SK-N-SH treated with all-trans-retinoic acid at 6 μM for 48 hours (cell line): ENCODE results near the gene CCT7.

Experiments
- ATAC-seq: fragments of 200-7000 bp; cut with Tn5 transposase; 3 replicates; pipeline ENCODE4 v1.9.1; 2020; ENCODE audit warnings: mild to moderate bottlenecking, moderate library complexity
- ARNTL ChIP-seq: fragments of 450-650 bp; formaldehyde crosslinking; IDR thresholded peaks from 2 replicates; pipeline ENCODE4 v1.5.0; 2020; ENCODE audit warnings: low read depth, mild to moderate bottlenecking, moderate library complexity, borderline replicate concordance
- BACH2 ChIP-seq: fragments of 250-450 bp; sonication (Bioruptor Pico); IDR thresholded peaks from 2 replicates; pipeline ENCODE4 v1.9.0; 2021; ENCODE audit warnings: mild to moderate bottlenecking, borderline replicate concordance
- CSDC2 ChIP-seq: fragments of 250-450 bp; sonication (Bioruptor Pico); IDR thresholded peaks from 2 replicates; pipeline ENCODE4 v1.5.0; 2020; ENCODE audit warnings: mild to moderate bottlenecking, moderate library complexity
- ESRRG ChIP-seq: fragments of 250-450 bp; sonication (Bioruptor Pico); IDR thresholded peaks from 2 replicates; pipeline ENCODE4 v1.6.1; 2021; ENCODE audit warnings: mild to moderate bottlenecking
- GLIS3 ChIP-seq: fragments of 250-450 bp; sonication (Bioruptor Pico); IDR thresholded peaks from 2 replicates; pipeline ENCODE4 v1.5.0; 2020; ENCODE audit warnings: mild to moderate bottlenecking, moderate library complexity
- OSR1 ChIP-seq: fragments of 250-450 bp; sonication (Bioruptor Pico); IDR thresholded peaks from 2 replicates; pipeline ENCODE4 v1.8.0; 2022; ENCODE audit warnings: moderate library complexity, mild to moderate bottlenecking, inconsistent platforms
- PPARA ChIP-seq: fragments of 250-450 bp; sonication (Bioruptor Pico); IDR thresholded peaks from 2 replicates; pipeline ENCODE4 v1.5.0; 2020; ENCODE audit warnings: mild to moderate bottlenecking, borderline replicate concordance
- RARB ChIP-seq: fragments of 250-450 bp; sonication (Bioruptor Pico); IDR thresholded peaks from 2 replicates; pipeline ENCODE4 v1.8.0; 2021; ENCODE audit warnings: mild to moderate bottlenecking, moderate library complexity
- SNAI2 ChIP-seq: fragments of 250-450 bp; sonication (Bioruptor Pico); IDR thresholded peaks from 2 replicates; pipeline ENCODE4 v1.5.0; 2020; ENCODE audit warnings: mild to moderate bottlenecking, moderate library complexity
- TCF4 ChIP-seq: fragments of 250-450 bp; sonication (Bioruptor Pico); IDR thresholded peaks from 2 replicates; pipeline ENCODE4 v1.8.0; 2021; ENCODE audit warnings: mild to moderate bottlenecking, moderate library complexity, borderline replicate concordance
- TOX ChIP-seq: fragments of 250-450 bp; sonication (Bioruptor Pico); IDR thresholded peaks from 2 replicates; pipeline ENCODE4 v1.8.0; 2021; ENCODE audit warnings: mild to moderate bottlenecking, moderate library complexity, borderline replicate concordance
- ZC3H10 ChIP-seq: fragments of 250-450 bp; sonication (Bioruptor Pico); IDR thresholded peaks from 2 replicates; pipeline ENCODE4 v1.5.1; 2021; ENCODE audit warnings: mild to moderate bottlenecking, moderate library complexity
- ZFP3 ChIP-seq: fragments of 250-450 bp; sonication (Bioruptor Pico); IDR thresholded peaks from 2 replicates; pipeline ENCODE4 v1.5.0; 2020; ENCODE audit warnings: mild to moderate bottlenecking, moderate library complexity
- ZFP30 ChIP-seq: fragments of 450-650 bp; formaldehyde crosslinking; IDR thresholded peaks from 2 replicates; pipeline ENCODE4 v1.5.0; 2022; ENCODE audit warnings: mild to moderate bottlenecking, moderate library complexity
- ZNF565 ChIP-seq: fragments of 450-650 bp; formaldehyde crosslinking; conservative IDR thresholded peaks from 2 replicates; pipeline ENCODE4 v1.5.0; 2020; ENCODE audit warnings: low read depth, mild to moderate bottlenecking, moderate library complexity
- ZNF70 ChIP-seq: fragments of 450-650 bp; formaldehyde crosslinking; IDR thresholded peaks from 2 replicates; pipeline ENCODE4 v1.5.0; 2020; ENCODE audit warnings: mild to moderate bottlenecking, moderate library complexity
- ZNF8 ChIP-seq: fragments of 450-650 bp; formaldehyde crosslinking; IDR thresholded peaks from 2 replicates; pipeline ENCODE4 v1.5.0; 2020; ENCODE audit warnings: mild to moderate bottlenecking, moderate library complexity
- TF ChIP-seq, protein P1 (sequence below): fragments of 250-450 bp; sonication (Bioruptor Pico); IDR thresholded peaks from 2 replicates; pipeline ENCODE4 v1.8.0; 2020; ENCODE audit warnings: mild to moderate bottlenecking, moderate library complexity, borderline replicate concordance
- TF ChIP-seq, protein P2 (sequence below): fragments of 250-450 bp; sonication (Bioruptor Pico); IDR thresholded peaks from 2 replicates; pipeline ENCODE4 v1.8.0; 2021; ENCODE audit warnings: low read depth, mild to moderate bottlenecking, moderate library complexity, borderline replicate concordance
- TF ChIP-seq, protein P3 (sequence below): fragments of 250-450 bp; sonication (Bioruptor Pico); IDR thresholded peaks from 2 replicates; pipeline ENCODE4 v1.5.1; 2021; ENCODE audit warnings: mild to moderate bottlenecking, moderate library complexity

CCT7 gene

DNA sequence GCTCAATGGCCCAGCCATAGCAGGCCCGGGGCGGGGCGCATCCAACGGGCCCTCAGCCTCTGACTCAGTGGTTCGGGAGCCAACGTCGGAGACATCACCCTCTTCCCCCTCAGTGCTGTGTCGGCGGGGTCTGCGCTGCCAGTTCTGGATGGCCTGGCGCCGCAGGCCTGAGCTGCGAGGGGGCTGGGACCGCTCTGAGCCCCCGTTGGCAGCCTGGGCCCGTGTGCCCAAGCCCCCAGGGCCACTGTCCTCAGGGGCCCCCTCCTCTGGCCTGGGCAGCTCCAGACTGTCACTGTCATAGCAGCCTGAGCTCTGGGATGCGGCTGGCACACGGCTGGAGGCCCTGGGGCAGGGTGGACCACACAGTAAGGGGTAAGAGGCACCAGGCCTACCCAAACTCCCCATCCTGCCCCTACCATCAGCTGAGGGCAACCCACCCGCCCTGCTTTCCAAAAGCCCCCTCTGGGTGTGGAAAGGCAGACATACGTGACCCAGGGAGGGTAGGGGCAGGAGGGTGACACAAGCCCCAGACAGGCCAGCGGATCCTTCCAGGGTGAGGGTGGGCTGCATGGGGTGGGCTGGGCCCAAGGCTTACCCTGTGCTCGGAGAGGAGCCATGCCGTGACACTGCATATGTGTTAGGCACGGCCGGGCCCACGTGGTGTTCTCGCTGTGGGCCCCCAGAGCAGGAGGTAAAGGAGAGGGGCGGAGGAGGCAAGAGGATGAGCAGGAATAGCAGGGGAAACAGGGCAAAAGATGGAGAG is 31.4 kb downstream of the CCT7 start:
- TF ChIP-seq, protein P1, sequence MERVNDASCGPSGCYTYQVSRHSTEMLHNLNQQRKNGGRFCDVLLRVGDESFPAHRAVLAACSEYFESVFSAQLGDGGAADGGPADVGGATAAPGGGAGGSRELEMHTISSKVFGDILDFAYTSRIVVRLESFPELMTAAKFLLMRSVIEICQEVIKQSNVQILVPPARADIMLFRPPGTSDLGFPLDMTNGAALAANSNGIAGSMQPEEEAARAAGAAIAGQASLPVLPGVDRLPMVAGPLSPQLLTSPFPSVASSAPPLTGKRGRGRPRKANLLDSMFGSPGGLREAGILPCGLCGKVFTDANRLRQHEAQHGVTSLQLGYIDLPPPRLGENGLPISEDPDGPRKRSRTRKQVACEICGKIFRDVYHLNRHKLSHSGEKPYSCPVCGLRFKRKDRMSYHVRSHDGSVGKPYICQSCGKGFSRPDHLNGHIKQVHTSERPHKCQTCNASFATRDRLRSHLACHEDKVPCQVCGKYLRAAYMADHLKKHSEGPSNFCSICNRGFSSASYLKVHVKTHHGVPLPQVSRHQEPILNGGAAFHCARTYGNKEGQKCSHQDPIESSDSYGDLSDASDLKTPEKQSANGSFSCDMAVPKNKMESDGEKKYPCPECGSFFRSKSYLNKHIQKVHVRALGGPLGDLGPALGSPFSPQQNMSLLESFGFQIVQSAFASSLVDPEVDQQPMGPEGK (CRISPR knock-in tag) = no peak
- TF ChIP-seq ZC3H10 (CRISPR knock-in tag) = no peak
- TF ChIP-seq RARB = no peak
- TF ChIP-seq ZNF70 = no peak
- TF ChIP-seq TCF4 (CRISPR knock-in tag) = no peak
- no peak for TF ChIP-seq ARNTL (CRISPR knock-in tag)
- TF ChIP-seq ESRRG (CRISPR knock-in tag) = no peak
- no peak for TF ChIP-seq ZFP30 (CRISPR knock-in tag)
- no peak for TF ChIP-seq PPARA (CRISPR knock-in tag)
- no peak for TF ChIP-seq OSR1 (CRISPR knock-in tag)
- no peak for TF ChIP-seq GLIS3 (CRISPR knock-in tag)
- TF ChIP-seq, protein P2, sequence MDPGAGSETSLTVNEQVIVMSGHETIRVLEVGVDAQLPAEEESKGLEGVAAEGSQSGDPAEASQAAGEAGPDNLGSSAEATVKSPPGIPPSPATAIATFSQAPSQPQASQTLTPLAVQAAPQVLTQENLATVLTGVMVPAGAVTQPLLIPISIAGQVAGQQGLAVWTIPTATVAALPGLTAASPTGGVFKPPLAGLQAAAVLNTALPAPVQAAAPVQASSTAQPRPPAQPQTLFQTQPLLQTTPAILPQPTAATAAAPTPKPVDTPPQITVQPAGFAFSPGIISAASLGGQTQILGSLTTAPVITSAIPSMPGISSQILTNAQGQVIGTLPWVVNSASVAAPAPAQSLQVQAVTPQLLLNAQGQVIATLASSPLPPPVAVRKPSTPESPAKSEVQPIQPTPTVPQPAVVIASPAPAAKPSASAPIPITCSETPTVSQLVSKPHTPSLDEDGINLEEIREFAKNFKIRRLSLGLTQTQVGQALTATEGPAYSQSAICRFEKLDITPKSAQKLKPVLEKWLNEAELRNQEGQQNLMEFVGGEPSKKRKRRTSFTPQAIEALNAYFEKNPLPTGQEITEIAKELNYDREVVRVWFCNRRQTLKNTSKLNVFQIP = no peak
- TF ChIP-seq CSDC2 = no peak
- TF ChIP-seq SNAI2 (CRISPR knock-in tag) = no peak
- TF ChIP-seq ZFP3 (CRISPR knock-in tag) = no peak
- no peak for TF ChIP-seq TOX (CRISPR knock-in tag)
- TF ChIP-seq, all 23 proteins: peak for 0
- no peak for ATAC-seq

DNA sequence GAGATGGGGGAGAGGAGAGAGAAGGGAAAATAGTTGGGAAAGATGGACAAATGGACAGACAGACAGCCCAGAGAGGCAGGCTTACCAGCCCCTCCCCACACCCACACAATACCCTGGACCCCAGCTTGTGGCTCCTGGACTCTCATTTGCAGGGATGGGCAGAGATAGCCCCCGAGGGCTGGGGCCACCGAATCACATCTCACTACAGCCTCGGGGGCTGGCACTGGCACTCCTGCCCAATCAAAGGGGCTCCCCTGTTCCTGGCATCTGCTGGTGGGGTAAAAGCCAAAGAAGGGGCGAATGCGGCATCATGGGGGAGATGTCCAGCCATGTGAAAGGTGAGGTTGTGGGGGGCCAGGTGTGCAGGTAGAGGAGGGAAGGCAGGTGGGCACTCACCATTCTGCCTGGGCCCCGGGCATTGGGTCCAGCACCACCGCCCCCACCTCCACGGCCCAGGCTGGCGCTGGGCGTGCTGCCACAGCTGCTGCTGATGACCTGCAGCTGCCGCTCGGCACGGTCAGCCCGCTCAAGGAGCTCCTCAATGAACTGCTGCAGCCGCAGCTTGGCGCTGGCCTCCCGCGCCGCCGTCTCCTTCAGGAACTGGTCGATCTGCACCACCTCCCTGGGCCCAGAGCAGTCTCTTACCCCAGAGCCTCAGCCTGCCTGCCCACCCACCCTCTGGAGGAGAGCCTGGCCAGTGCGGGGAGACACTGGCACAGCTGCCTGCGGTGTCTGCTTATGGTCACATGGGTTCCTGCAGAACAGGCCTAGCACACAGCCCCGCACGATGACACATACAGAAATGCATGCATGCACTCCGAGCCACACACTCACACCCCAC is 32.2 kb downstream of the CCT7 start:
- ATAC-seq = no peak; the same call in 2 of the 3 replicates
- TF ChIP-seq OSR1 (CRISPR knock-in tag) (no peak), ARNTL (CRISPR knock-in tag) (no peak)
- TF ChIP-seq, all 23 proteins: peak for 0

DNA sequence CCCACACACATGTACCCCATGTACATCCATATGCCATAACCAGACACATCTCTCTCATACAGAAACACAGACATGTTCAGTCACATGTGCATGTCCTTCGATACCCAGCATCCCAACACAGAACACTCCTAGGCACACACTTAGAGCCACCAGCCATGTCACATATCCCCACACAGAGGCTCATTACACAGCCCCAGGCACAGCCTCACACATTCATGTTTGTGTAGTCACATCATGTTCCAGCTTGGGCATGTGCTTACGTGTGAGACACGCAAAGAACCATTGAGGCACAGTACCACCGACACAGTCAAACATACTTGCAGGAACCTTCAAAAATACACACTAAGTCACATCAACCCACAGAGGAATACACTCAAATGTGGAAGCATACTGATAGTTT is 32.9 kb downstream of the CCT7 start:
- no peak for ATAC-seq
- TF ChIP-seq CSDC2 = no peak
- TF ChIP-seq TCF4 (CRISPR knock-in tag) = no peak
- no peak for TF ChIP-seq ARNTL (CRISPR knock-in tag)
- TF ChIP-seq, protein P2 = no peak
- no peak for TF ChIP-seq SNAI2 (CRISPR knock-in tag)
- no peak for TF ChIP-seq OSR1 (CRISPR knock-in tag)
- no peak for TF ChIP-seq ZC3H10 (CRISPR knock-in tag)
- no peak for TF ChIP-seq PPARA (CRISPR knock-in tag)
- TF ChIP-seq ZNF8 (CRISPR knock-in tag) = no peak
- TF ChIP-seq, protein P1 (CRISPR knock-in tag) = no peak
- no peak for TF ChIP-seq ZNF565
- no peak for TF ChIP-seq RARB
- no peak for TF ChIP-seq TOX (CRISPR knock-in tag)
- no peak for TF ChIP-seq ZNF70
- no peak for TF ChIP-seq BACH2 (CRISPR knock-in tag)
- TF ChIP-seq, protein P3, sequence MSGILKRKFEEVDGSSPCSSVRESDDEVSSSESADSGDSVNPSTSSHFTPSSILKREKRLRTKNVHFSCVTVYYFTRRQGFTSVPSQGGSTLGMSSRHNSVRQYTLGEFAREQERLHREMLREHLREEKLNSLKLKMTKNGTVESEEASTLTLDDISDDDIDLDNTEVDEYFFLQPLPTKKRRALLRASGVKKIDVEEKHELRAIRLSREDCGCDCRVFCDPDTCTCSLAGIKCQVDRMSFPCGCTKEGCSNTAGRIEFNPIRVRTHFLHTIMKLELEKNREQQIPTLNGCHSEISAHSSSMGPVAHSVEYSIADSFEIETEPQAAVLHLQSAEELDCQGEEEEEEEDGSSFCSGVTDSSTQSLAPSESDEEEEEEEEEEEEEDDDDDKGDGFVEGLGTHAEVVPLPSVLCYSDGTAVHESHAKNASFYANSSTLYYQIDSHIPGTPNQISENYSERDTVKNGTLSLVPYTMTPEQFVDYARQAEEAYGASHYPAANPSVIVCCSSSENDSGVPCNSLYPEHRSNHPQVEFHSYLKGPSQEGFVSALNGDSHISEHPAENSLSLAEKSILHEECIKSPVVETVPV (CRISPR knock-in tag) = no peak
- TF ChIP-seq GLIS3 (CRISPR knock-in tag) = no peak
- no peak for TF ChIP-seq ZFP30 (CRISPR knock-in tag)
- TF ChIP-seq ZFP3 (CRISPR knock-in tag) = no peak
